Measurements from ENCODE around the gene MINDY2.
"Not testable (repeated sequence)": the region's sequence is repeated elsewhere in the genome, so short reads cannot be mapped to it uniquely, and the experiment has no call there.

Gene MINDY2

DNA sequence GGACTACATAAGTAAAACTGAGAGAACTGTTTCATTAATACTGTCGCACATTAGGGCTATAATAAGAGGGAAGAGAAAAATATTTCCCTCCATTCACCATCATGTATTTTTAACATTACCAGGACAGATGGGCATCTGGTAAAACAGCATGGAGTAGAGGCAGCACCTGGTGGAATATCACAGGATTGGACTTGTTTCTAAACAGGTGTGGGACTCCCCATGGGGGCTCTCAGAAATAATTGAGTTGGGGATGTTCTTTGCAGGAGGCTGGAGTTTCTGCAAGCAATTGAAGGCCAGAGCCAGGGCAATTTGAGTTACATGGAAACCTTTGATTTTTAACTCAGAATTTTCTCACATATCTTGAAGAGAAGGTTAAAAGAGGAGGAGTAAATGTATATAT lies 8.4 kb upstream of the MINDY2 start:
- H3K4me2 ChIP-seq (ENCODE audit: low read depth, low read length, poor library complexity, severe bottlenecking), result no peak overlapping the region
- H3K9ac ChIP-seq (ENCODE audit: low read length), result no peak overlapping the region
- H2AFZ ChIP-seq (ENCODE audit: low read depth, low read length, severe bottlenecking), result no peak overlapping the region
- no peak overlapping the region for H3K4me3 ChIP-seq (ENCODE audit: insufficient read depth, low read length, poor library complexity, severe bottlenecking)
- H3F3A ChIP-seq (ENCODE audit: insufficient read depth), result no peaks in the 10 kb centered on the region
- no peaks in the 10 kb centered on the region for H4K20me1 ChIP-seq (ENCODE audit: low read depth, low read length)
- H3K9me2 ChIP-seq (replicated peaks; ENCODE audit: insufficient read depth, low read length), result no peaks in the 10 kb centered on the region
- no peaks in the 10 kb centered on the region for H3K79me2 ChIP-seq (ENCODE audit: insufficient read depth, low read length)
- H3K36me3 ChIP-seq (ENCODE audit: low read length), result 0 out of 2 replicates have a peak, but pooled peaks cover 7% of the 10 kb centered on the region
- peaks cover 9% of the 10 kb centered on the region for H3K9me3 ChIP-seq (ENCODE audit: insufficient read depth, low read length)
- no peak for TF ChIP-seq EZH2phosphoT487 (conservative IDR thresholded peaks at IDR 0.05; ENCODE audit: low read length)
- TF ChIP-seq, protein P1, sequence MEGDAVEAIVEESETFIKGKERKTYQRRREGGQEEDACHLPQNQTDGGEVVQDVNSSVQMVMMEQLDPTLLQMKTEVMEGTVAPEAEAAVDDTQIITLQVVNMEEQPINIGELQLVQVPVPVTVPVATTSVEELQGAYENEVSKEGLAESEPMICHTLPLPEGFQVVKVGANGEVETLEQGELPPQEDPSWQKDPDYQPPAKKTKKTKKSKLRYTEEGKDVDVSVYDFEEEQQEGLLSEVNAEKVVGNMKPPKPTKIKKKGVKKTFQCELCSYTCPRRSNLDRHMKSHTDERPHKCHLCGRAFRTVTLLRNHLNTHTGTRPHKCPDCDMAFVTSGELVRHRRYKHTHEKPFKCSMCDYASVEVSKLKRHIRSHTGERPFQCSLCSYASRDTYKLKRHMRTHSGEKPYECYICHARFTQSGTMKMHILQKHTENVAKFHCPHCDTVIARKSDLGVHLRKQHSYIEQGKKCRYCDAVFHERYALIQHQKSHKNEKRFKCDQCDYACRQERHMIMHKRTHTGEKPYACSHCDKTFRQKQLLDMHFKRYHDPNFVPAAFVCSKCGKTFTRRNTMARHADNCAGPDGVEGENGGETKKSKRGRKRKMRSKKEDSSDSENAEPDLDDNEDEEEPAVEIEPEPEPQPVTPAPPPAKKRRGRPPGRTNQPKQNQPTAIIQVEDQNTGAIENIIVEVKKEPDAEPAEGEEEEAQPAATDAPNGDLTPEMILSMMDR (IDR thresholded peaks at IDR 0.05; ENCODE audit: insufficient read depth, low read length, poor library complexity, severe bottlenecking), result no peak
- no peak overlapping the region for H3K27ac ChIP-seq (ENCODE audit: low read depth, low read length)
- H3K27me3 ChIP-seq (ENCODE audit: low read length), result no peaks in the 10 kb centered on the region

DNA sequence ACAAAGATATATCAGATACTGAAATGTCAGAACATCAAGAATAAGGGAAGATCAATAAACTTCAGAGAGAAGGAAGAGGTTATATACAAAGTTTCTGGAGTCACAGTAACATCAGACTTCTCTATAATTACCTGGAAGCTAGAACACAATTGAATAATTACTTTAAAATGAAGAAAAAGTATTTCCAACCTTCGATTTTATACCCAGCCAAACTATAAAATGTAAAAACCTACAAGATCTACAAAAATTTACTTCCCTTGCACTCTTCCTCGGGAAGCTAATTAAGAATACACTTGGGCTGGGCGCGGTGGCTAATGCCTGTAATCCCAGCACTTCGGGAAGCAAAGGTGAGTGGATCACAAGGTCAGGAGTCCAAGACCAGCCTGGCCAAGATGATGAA lies 6.6 kb upstream of the MINDY2 start:
- no peak overlapping the region for H3K9ac ChIP-seq (ENCODE audit: low read length)
- no peak overlapping the region for H3K27ac ChIP-seq (ENCODE audit: low read depth, low read length)
- 0 out of 2 replicates have a peak, but pooled peaks cover 7% of the 10 kb centered on the region for H3K36me3 ChIP-seq (ENCODE audit: low read length)
- no peaks in the 10 kb centered on the region for H4K20me1 ChIP-seq (ENCODE audit: low read depth, low read length)
- H3F3A ChIP-seq (ENCODE audit: insufficient read depth), result no peaks in the 10 kb centered on the region
- H3K9me3 ChIP-seq (ENCODE audit: insufficient read depth, low read length), result peaks cover 9% of the 10 kb centered on the region
- no peaks in the 10 kb centered on the region for H3K9me2 ChIP-seq (replicated peaks; ENCODE audit: insufficient read depth, low read length)
- H3K79me2 ChIP-seq (ENCODE audit: insufficient read depth, low read length), result no peaks in the 10 kb centered on the region
- no peak overlapping the region for H3K4me2 ChIP-seq (ENCODE audit: low read depth, low read length, poor library complexity, severe bottlenecking)
- no peaks in the 10 kb centered on the region for H3K27me3 ChIP-seq (ENCODE audit: low read length)
- TF ChIP-seq EZH2phosphoT487 (conservative IDR thresholded peaks at IDR 0.05; ENCODE audit: low read length), result no peak
- TF ChIP-seq, protein P1 (IDR thresholded peaks at IDR 0.05; ENCODE audit: insufficient read depth, low read length, poor library complexity, severe bottlenecking), result no peak
- no peak overlapping the region for H3K4me3 ChIP-seq (ENCODE audit: insufficient read depth, low read length, poor library complexity, severe bottlenecking)
- H2AFZ ChIP-seq (ENCODE audit: low read depth, low read length, severe bottlenecking), result no peak overlapping the region

DNA sequence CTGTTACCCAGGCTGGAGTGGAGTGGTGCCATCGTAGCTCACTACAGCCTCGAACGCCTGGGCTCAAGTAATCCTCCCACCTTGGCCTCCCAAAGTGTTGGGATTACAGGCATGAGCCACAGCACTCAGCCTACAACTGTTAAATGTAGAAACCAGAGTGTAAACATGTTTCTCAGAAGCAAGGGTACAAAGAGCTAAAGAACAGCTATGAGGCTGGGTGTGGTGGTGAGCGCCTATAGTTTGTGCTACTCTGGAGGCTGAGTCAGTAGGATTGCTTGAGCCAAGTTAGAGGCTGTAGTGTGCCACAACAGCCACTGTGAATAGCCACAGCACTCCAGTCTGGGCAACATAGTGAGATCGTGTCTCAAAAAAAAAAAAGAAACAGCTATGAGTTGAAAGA lies 4.8 kb upstream of the MINDY2 start:
- H3K27me3 ChIP-seq (ENCODE audit: low read length), result no peaks in the 10 kb centered on the region
- H3K36me3 ChIP-seq (ENCODE audit: low read length), result 0 out of 2 replicates have a peak, but pooled peaks cover 7% of the 10 kb centered on the region
- no peak overlapping the region for H3K4me2 ChIP-seq (ENCODE audit: low read depth, low read length, poor library complexity, severe bottlenecking)
- peaks cover 9% of the 10 kb centered on the region for H3K9me3 ChIP-seq (ENCODE audit: insufficient read depth, low read length)
- H3F3A ChIP-seq (ENCODE audit: insufficient read depth), result 0 out of 2 replicates have a peak, but pooled peaks cover 5% of the 10 kb centered on the region
- no peaks in the 10 kb centered on the region for H3K9me2 ChIP-seq (replicated peaks; ENCODE audit: insufficient read depth, low read length)
- no peak overlapping the region for H3K27ac ChIP-seq (ENCODE audit: low read depth, low read length)
- H3K4me3 ChIP-seq (ENCODE audit: insufficient read depth, low read length, poor library complexity, severe bottlenecking), result no peak overlapping the region
- TF ChIP-seq EZH2phosphoT487 (conservative IDR thresholded peaks at IDR 0.05; ENCODE audit: low read length), result no peak
- TF ChIP-seq, protein P1 (IDR thresholded peaks at IDR 0.05; ENCODE audit: insufficient read depth, low read length, poor library complexity, severe bottlenecking), result no peak
- no peak overlapping the region for H3K9ac ChIP-seq (ENCODE audit: low read length)
- H3K79me2 ChIP-seq (ENCODE audit: insufficient read depth, low read length), result no peaks in the 10 kb centered on the region
- no peak overlapping the region for H2AFZ ChIP-seq (ENCODE audit: low read depth, low read length, severe bottlenecking)
- no peaks in the 10 kb centered on the region for H4K20me1 ChIP-seq (ENCODE audit: low read depth, low read length)

DNA sequence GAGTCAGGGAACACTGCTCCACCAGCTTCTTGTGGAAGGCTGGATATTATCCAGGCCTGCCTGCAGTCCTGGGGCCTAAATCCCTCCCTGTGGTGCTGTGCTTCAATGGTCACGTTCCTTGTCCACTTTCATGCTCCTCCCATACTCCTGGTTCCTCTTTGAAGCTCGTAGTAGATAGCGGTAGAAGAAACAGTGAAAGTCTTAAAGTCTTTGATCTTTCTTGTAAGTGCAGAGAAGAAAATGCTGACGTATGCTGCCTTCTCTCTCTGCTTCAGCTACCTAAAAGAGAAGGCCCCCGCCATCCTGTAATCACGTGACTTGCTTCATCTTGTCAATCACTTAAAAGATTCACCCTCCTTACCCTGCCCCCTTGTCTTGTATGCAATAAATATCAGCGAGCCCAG lies 2.5 kb upstream of the MINDY2 start:
- not testable (repeated sequence) for H3K27me3 ChIP-seq (ENCODE audit: low read length); H4K20me1 ChIP-seq (ENCODE audit: low read depth, low read length); H3K4me2 ChIP-seq (ENCODE audit: low read depth, low read length, poor library complexity, severe bottlenecking); H3K9me2 ChIP-seq (replicated peaks; ENCODE audit: insufficient read depth, low read length); H3K27ac ChIP-seq (ENCODE audit: low read depth, low read length); H3K9me3 ChIP-seq (ENCODE audit: insufficient read depth, low read length); H2AFZ ChIP-seq (ENCODE audit: low read depth, low read length, severe bottlenecking); H3K4me3 ChIP-seq (ENCODE audit: insufficient read depth, low read length, poor library complexity, severe bottlenecking); H3K36me3 ChIP-seq (ENCODE audit: low read length); H3K79me2 ChIP-seq (ENCODE audit: insufficient read depth, low read length); H3F3A ChIP-seq (ENCODE audit: insufficient read depth); H3K9ac ChIP-seq (ENCODE audit: low read length)
